ENCODE results near the gene RORB.
A peak's percentile ranks its signal among the peaks of the same experiment; 100 is the strongest.

The RORB gene

DNA sequence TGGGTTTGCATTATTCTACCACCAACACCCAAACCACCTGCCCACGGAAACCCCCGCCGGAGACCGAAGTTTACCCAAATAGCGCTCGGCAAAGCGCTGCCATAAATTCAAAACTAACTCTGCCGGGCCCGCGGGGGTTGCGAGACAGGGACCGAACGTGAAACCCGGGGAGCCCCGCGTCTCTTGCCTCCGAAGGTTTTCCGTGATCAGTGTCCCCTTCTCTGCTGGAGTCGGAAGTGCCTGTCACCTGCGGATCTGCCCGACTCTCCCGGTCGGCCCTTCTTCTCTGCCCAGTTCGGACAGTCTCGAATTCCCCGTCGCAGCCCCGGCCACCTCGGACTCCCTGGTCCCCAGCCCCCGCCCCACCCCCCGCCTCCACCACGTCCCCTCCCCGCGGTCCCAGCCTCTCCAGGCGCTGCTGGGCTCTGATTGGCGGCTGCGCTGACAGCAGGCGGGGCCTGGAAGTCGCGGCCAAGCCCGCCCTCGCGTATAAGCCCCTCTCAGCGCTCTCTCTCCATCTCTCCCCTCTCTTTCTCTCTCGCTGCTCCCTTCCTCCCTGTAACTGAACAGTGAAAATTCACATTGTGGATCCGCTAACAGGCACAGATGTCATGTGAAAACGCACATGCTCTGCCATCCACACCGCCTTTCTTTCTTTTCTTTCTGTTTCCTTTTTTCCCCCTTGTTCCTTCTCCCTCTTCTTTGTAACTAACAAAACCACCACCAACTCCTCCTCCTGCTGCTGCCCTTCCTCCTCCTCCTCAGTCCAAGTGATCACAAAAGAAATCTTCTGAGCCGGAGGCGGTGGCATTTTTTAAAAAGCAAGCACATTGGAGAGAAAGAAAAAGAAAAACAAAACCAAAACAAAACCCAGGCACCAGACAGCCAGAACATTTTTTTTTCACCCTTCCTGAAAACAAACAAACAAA lies at the start of gene RORB:
TSS of gene RORB (plus strand) at position 517 of the 929 bp plus-strand sequence. CDS start 642 bp downstream, outside the sequence.
- peak; percentile 36 to 68 for DNase-seq (ENCODE audit: low spot score in 2 of 2)
- Histone ChIP-seq H3K36me3 (replicated peaks) (no peaks in the 10 kb centered on the region), H3K9me3 (no peaks in the 10 kb centered on the region), H3K27me3 (ENCODE audit: low read depth) (peaks cover 67% of the 10 kb centered on the region), H3K4me3 (peak within 1 kb of the TSS; percentile 21), H3K4me1 (no peaks in the 10 kb centered on the region)
- in situ Hi-C loops (cut with MboI; ENCODE audit: low sequenced_read_pairs): no loop called here

DNA sequence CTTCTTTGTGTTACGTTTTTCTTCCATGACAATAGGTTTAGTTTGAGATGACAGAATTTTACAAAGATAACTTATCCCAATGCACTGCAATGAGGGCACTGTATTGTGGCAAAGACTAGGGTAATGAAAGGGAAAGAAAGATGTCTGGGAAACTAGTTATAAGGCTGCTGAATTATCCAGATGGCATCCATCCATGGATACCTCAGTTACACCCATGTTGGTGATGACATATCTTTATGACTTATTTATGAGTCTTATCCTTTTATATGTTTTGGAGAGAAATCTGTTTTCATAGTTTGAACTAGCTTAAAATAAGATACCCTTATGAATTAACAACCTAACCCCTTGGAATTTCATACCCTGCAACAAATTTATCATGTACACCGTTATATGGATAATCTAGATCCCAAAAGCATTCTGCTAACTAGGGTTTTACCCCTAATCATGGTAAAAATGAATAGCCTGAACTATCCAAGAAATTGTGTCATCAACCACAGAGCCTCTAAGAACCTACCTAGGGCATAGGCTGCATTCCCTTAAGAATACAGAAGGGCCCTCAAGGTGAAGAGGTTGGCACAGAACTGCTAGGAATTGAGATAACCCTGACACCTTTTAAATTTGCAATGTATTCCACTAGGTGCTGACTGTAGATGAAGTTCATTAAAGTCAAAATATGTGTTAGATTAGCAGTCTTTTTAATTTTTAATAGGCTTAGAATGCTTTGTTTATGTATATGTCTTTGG lies 49.5 kb upstream of the RORB start:
- in situ Hi-C loops (cut with MboI; ENCODE audit: low sequenced_read_pairs): no loop called here
- Histone ChIP-seq H3K4me1 (no peaks in the 10 kb centered on the region), H3K9me3 (no peaks in the 10 kb centered on the region), H3K36me3 (replicated peaks) (no peaks in the 10 kb centered on the region), H3K27me3 (ENCODE audit: low read depth) (no peaks in the 10 kb centered on the region), H3K4me3 (no peak overlapping the region)
- DNase-seq (ENCODE audit: low spot score in 2 of 2): no peak

DNA sequence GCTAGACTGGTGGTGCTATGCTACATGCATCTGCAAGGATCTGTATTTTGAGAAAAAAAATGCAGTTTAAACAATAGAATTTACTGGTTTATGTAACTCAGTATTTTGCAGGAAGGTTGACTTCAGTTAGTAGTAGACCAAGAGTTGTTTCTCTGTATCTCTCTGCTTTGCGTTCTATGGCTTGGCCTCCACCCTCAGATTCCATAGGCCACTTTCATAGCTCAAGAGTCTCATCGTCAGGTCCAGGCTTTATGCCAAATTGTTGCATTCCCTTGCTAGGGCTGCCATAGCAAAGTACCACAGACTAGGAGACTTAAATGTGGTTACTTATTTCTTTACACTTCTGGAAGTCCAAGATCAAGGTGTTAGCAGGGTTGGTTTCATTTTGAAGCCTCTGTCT lies 48.1 kb upstream of the RORB start:
- H3K4me3 ChIP-seq: no peak overlapping the region
- no peak for DNase-seq (ENCODE audit: low spot score in 2 of 2)
- no peaks in the 10 kb centered on the region for H3K9me3 ChIP-seq
- H3K4me1 ChIP-seq: no peaks in the 10 kb centered on the region
- H3K36me3 ChIP-seq (replicated peaks): no peaks in the 10 kb centered on the region
- no peaks in the 10 kb centered on the region for H3K27me3 ChIP-seq (ENCODE audit: low read depth)
- in situ Hi-C loops (cut with MboI; ENCODE audit: low sequenced_read_pairs): no loop called here

DNA sequence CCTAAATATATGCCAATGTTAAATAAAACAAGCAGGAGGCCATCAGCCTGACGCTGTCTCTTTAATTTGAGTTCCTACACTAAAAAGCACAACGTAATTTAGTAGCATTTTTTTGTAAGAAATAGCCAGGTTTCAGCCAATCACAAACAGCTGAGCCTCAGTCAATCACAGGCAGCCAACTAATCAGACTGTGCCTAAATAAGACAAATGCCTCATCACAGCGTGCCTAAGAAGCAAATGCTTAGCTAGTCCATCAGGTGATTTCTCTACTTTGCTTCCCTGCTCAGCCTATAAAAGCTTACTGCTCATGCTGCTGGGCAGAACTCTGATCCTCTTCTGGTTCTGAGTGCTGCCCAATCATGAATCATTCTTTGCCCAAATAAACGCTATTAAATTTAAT lies 38.3 kb upstream of the RORB start:
- no peak for DNase-seq (ENCODE audit: low spot score in 2 of 2)
- in situ Hi-C loops (cut with MboI; ENCODE audit: low sequenced_read_pairs): no loop called here
- H3K9me3 ChIP-seq: no peaks in the 10 kb centered on the region
- no peaks in the 10 kb centered on the region for H3K36me3 ChIP-seq (replicated peaks)
- H3K4me1 ChIP-seq: no peaks in the 10 kb centered on the region
- no peaks in the 10 kb centered on the region for H3K27me3 ChIP-seq (ENCODE audit: low read depth)
- no peak overlapping the region for H3K4me3 ChIP-seq

DNA sequence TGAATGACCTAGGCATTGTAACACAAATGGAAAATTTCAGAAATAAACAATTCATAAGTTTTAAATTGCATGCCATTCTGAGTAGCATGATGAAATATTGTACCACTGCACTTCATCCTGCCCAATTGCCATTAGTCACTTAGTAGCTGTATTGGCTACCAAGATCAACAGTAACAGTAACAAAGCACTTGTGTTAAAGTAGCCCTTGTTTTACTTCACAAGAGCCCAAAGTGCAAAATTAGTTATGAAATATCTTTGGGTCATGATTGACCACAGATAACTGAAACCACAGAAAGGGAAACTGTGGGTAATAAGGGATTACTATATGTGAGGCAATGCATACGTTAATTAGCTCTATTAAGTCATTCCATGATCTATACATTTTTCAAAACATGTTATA lies 33.3 kb upstream of the RORB start:
- in situ Hi-C loops (cut with MboI; ENCODE audit: low sequenced_read_pairs): no loop called here
- DNase-seq (ENCODE audit: low spot score in 2 of 2): no peak
- H3K4me3 ChIP-seq: no peak overlapping the region

DNA sequence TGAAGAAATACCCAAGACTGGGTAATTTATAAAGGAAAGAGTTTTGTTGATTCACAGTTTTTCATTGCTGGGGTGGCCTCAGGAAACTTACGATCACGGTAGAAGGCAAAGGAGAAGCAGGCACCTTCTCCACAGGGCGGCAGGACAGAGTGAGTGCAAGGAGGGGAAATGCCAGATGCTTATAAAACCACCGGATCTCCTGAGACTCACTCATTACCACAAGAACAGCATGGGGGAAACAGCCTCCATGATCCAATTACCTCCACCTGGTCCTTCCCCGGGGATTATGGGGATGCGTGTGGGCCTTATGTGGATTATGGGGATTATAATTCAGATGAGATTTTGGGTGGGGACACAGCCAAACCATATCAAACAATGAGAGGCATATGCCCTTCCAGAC lies 18.5 kb upstream of the RORB start:
- no peak for DNase-seq (ENCODE audit: low spot score in 2 of 2)

More for the DNA sequence above, 33.3 kb upstream of the RORB start:
- no peaks in the 10 kb centered on the region for H3K9me3 ChIP-seq
- H3K36me3 ChIP-seq (replicated peaks): no peaks in the 10 kb centered on the region
- no peaks in the 10 kb centered on the region for H3K4me1 ChIP-seq
- H3K27me3 ChIP-seq (ENCODE audit: low read depth): no peaks in the 10 kb centered on the region

DNA sequence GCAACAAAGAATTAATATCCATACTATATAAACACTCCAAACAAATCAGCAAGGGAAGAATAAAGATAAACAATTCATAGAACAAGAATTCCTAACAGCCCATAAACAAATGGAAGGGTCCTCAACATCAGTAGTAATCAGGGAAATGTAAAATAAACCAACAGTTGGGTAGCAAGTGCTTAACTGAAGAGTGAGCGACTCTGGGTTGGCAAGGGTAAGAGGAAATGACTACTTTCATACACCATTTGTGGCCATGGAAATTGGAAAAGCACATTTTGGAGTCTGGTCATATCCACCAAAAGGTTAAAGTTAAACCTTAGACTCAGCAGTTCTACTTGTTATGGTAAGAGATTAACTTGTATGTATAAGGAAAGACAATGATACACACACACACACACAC lies 17.4 kb upstream of the RORB start:
- in situ Hi-C loops (cut with MboI; ENCODE audit: low sequenced_read_pairs): no loop called here
- H3K36me3 ChIP-seq (replicated peaks): no peaks in the 10 kb centered on the region
- no peaks in the 10 kb centered on the region for H3K9me3 ChIP-seq
- H3K27me3 ChIP-seq (ENCODE audit: low read depth): no peaks in the 10 kb centered on the region
- DNase-seq (ENCODE audit: low spot score in 2 of 2): no peak
- no peak overlapping the region for H3K4me3 ChIP-seq
- no peaks in the 10 kb centered on the region for H3K4me1 ChIP-seq

More for the DNA sequence above, 18.5 kb upstream of the RORB start:
- H3K9me3 ChIP-seq: no peaks in the 10 kb centered on the region
- in situ Hi-C loops (cut with MboI; ENCODE audit: low sequenced_read_pairs): no loop called here
- H3K4me1 ChIP-seq: no peaks in the 10 kb centered on the region
- H3K27me3 ChIP-seq (ENCODE audit: low read depth): no peaks in the 10 kb centered on the region
- H3K4me3 ChIP-seq: no peak overlapping the region
- H3K36me3 ChIP-seq (replicated peaks): no peaks in the 10 kb centered on the region

DNA sequence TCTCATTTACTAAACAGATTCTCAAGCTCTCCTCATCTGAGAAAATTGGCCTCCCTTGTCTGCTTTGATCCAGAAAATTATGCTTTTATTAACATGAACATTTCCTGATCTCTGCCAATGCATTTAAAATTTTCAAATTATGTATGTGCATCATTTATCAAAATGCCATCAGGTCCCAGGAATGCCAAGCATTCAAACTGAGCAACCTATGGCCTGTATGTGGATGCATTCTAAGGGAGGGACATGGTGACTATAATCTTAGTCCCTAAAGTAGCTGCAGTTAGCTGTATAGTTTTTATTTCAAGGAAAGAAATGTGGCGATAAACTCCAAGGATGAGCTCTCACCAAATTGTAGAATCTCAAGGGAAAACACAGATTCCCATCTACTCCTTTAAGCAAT lies 9.7 kb upstream of the RORB start:
- H3K9me3 ChIP-seq: no peaks in the 10 kb centered on the region
- 0 out of 2 replicates have a peak, but pooled peaks cover 2% of the 10 kb centered on the region for H3K27me3 ChIP-seq (ENCODE audit: low read depth)
- in situ Hi-C loops (cut with MboI; ENCODE audit: low sequenced_read_pairs): no loop called here
- H3K36me3 ChIP-seq (replicated peaks): no peaks in the 10 kb centered on the region
- no peak for DNase-seq (ENCODE audit: low spot score in 2 of 2)
- no peak overlapping the region for H3K4me3 ChIP-seq
- H3K4me1 ChIP-seq: no peaks in the 10 kb centered on the region

DNA sequence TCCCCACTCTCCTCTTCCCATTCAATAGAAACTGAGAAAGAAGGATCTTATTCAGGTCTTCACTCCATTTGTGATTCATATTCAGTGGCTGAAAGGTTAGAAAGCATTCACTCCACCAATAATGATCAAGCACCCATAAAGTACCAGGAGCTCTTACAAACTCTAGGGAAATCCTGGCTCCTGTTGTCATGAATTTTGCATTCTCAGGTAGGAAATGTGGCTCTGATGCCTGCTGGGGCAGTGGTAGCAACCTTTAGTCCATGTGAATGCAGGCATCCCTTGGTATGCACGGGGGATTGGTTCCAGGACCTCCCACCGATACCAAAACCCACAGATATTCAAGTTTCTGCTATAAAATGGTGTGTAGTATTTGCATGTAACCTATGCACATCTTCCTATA lies 3.6 kb upstream of the RORB start:
- Histone ChIP-seq H3K36me3 (replicated peaks) (no peaks in the 10 kb centered on the region), H3K4me3 (no peak overlapping the region), H3K27me3 (ENCODE audit: low read depth) (peaks cover 36% of the 10 kb centered on the region), H3K9me3 (no peaks in the 10 kb centered on the region), H3K4me1 (no peaks in the 10 kb centered on the region)
- DNase-seq (ENCODE audit: low spot score in 2 of 2): no peak
- in situ Hi-C loops (cut with MboI; ENCODE audit: low sequenced_read_pairs): no loop called here

DNA sequence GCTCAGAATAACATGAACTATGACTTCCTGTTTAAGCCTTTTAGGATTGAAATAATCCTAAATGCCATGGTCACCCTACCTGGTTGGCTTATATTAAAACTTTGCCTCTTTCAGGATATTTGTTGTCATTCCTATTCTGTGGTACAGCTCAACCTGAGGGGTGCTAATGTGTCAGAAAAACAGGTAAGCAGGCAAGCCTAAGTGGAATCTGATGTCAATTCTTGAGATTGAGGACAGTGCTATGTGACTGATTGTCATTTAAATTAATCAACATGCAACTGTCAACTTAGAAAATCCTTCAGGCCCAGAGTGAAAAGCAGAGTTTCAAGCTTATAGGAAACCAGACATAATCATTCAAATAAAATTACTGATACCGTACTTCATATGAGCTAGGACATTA lies 2.6 kb upstream of the RORB start:
- Histone ChIP-seq H3K9me3 (no peaks in the 10 kb centered on the region), H3K4me3 (no peak overlapping the region), H3K4me1 (no peaks in the 10 kb centered on the region), H3K36me3 (replicated peaks) (no peaks in the 10 kb centered on the region), H3K27me3 (ENCODE audit: low read depth) (peaks cover 42% of the 10 kb centered on the region)
- DNase-seq (ENCODE audit: low spot score in 2 of 2): no peak
- in situ Hi-C loops (cut with MboI; ENCODE audit: low sequenced_read_pairs): no loop called here

DNA sequence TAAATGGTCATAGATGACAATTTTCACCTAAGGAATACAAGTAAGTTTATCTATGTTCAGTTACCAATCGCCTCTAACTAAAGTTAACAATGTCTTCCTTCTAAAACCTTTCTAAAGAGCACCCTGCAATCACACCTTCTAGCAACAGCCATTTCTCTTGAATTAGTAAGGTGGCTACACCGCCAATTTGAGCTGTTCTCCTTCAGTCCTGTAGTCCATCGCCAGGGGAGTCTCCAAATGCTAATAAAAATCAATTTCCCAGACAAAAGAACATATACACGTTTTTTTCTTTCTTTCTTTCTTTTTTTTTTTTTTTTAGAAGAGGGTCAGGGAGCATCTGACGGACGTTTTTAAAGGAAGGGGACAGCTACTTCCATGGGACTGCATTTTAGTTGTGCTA lies 729 bp upstream of the RORB start:
- Histone ChIP-seq H3K4me1 (no peaks in the 10 kb centered on the region), H3K9me3 (no peaks in the 10 kb centered on the region), H3K36me3 (replicated peaks) (no peaks in the 10 kb centered on the region), H3K4me3 (peak overlapping the region; percentile 21), H3K27me3 (ENCODE audit: low read depth) (peaks cover 60% of the 10 kb centered on the region)
- DNase-seq (ENCODE audit: low spot score in 2 of 2): no peak
- in situ Hi-C loops (cut with MboI; ENCODE audit: low sequenced_read_pairs): no loop called here

DNA sequence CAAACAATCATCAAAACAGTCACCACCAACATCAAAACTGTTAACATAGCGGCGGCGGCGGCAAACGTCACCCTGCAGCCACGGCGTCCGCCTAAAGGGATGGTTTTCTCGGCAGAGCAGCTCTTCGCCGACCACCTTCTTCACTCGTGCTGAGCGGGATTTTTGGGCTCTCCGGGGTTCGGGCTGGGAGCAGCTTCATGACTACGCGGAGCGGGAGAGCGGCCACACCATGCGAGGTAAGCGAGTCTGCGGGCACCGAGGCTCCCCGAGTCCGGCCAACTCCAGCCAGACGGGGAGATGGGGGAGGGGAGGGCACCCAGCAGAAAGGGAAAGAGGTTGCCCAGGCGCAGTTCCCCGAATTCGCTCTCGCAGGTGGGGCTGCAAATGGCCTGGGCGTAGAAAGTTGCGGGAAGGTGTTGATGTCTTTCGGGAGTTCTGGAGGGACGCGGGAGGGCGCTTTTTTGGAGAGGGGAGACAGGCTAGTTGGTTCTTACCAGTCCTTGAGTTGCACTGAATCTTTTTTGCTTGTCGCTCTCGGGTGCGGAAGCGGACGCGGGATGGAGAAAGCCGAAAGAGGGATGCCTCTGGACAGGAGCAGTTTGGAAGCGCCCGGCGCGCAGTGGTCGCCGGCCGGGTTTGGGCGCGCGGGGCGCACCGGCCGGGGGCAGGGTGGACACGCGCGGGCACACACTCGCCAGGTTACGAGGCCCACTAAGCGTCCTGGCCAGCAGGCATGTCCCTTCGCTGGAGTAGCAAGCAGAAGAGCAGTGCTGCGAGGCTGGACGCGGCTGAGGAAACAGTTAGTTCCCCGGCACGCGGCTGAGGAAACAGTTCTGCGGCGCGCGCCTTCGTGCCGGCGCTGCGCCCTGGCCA lies 849 bp downstream of the RORB start:
- peak in 1 of 2 experiments; percentile 10 for DNase-seq (ENCODE audit: low spot score in 2 of 2)
- Histone ChIP-seq H3K36me3 (replicated peaks) (no peaks in the 10 kb centered on the region), H3K4me1 (no peaks in the 10 kb centered on the region), H3K9me3 (no peaks in the 10 kb centered on the region), H3K4me3 (peak overlapping the region; percentile 6; the same call in 1 of the 2 replicates), H3K27me3 (ENCODE audit: low read depth) (peaks cover 70% of the 10 kb centered on the region)
- in situ Hi-C loops (cut with MboI; ENCODE audit: low sequenced_read_pairs): no loop called here

DNA sequence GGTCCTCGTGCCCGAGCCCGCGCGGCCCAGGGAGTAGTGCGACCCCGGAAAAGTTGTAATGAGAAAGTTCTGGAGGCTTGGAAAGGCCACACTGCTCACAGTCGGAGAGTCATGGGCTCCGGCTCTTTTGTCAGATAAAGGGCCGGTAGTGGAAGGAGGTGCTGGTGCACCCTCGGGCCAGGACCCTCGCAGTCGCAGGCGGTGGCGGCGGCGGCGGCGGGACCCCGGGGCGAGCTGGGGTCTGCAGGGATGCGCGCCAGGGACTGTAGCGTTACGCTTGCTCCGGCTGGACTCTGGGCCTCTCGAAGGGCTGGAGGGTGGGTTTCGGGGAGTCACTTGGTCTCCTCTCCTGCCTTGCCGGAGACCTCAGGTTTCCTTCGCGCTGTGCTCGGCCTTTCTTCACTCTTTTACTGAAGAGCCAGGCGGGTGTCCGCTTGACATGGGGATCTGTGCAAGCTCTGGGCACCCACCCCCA lies 1.5 kb downstream of the RORB start:
- no peak overlapping the region for H3K4me3 ChIP-seq
- no peaks in the 10 kb centered on the region for H3K36me3 ChIP-seq (replicated peaks)
- H3K4me1 ChIP-seq: no peaks in the 10 kb centered on the region
- peaks cover 72% of the 10 kb centered on the region for H3K27me3 ChIP-seq (ENCODE audit: low read depth)
- in situ Hi-C loops (cut with MboI; ENCODE audit: low sequenced_read_pairs): no loop called here
- H3K9me3 ChIP-seq: no peaks in the 10 kb centered on the region
- no peak for DNase-seq (ENCODE audit: low spot score in 2 of 2)

Measured in HAP-1 (cell line).